ENCODE measurements around the gene TBC1D16.
A peak's percentile ranks its signal among the peaks of the same experiment; 100 is the strongest.

Gene TBC1D16

DNA sequence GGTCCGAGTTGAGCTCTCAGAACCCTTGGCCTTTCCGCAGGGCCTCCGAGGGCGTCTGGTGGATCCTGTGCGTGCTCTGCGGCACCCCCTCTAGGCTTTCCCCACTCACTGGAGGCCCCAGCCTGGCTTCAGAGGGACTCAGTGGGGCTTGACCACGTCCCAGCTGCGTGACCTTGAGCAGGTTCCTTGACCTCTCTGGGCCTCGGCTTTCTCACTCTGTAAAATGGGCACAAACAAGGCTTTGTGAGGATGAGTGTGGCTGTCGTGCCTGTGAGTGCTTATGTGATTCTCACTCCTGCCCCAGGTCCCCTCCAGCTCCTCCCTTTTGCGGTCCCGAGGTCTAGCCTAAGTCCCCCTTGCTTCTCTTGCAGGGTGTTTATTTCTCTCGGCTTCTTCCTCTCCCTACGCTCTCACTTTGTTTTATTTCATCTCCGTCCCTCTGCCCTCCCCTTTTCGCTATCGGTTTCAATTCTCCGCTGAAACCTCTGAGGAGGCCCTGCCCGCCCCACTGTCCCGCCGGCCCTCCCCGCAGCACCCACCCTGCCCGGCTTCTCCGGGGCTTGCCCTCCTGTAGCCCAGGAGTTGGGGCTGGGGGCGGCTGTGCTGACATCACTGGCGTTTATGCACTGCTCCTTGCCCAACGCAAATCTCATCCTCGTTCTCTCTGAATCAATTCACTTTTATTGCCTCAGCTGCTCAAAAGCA lies 114.1 kb downstream of the TBC1D16 start:
- DNase-seq (ENCODE audit: extremely low spot score, insufficient read length, low read depth) (no peak), FAIRE-seq (peak; percentile 45)

DNA sequence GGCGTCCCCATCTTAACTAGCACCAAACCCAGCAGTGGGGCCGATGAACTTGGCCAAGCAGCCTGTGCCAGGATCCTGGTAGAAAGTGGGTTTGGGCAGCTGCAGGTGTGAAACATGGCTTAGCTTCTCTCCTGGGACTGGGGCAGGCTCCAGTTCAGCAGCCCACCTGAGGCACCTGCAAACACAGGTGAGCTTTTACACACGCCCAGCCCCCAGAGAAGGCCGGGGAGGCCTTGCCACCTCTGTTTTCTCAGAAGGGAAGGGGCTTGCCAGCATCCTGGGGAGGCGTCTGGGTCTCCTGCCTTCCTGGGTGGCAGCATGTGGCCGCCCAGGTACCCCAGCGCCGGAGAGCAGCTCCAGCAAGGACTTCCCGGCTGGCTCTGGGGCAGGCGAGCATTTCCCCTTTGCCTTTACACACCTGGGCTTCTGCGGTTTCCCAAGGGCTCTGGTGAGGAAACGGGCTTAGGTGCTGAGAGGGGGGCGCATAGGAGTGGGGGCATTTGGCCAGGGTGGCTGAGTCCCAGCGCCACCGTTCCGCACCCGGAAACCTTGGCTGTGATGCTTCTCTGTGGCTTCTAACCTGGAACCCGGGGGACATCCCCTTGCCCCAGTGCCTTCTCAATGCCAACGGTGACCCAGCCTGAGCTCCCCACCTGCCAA lies 114.8 kb downstream of the TBC1D16 start:
- no peak for FAIRE-seq
- no peak for DNase-seq (ENCODE audit: extremely low spot score, insufficient read length, low read depth)

DNA sequence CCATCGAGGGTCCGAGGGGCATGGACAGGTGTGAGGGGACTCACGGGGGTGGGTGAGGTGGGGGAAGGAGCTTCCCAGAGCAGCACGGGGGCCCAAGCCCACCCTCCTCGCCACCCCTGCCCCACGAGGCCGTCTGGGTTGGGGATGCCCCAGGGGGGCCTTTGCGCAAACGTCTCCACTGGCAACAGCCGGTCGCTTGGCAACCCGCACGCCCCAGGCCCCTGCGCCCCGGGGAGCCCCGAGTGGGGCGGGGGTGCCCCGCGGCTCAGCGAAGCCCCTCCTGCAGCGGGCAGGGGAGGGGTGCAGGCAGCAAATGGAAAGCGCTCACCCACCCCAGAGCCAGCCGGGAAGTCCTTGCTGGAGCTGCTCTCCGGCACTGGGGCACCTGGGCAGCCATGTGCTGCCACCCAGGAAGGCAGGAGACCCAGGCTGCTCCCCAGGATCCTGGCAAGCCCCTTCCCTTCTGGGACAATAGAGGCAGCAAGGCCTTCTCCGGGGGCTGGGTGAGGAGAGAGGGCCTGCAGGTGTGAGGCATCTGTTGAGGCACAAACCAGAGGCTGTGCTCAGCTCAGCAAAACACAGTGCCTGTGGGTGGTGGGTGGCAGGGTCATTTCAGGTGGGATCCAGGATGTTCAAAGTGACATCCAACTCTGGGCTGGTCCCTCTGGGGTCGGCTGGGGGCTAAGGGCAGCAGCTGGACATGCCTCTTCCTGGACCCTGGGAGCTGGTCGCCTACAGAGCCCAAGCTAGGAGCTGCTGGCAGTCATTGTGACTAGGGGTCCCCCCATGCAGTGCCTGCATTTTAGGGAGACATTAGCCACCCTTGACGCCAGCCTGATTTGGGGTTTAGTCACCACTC lies 115.6 kb downstream of the TBC1D16 start:
- FAIRE-seq (no peak), DNase-seq (ENCODE audit: extremely low spot score, insufficient read length, low read depth) (no peak)

DNA sequence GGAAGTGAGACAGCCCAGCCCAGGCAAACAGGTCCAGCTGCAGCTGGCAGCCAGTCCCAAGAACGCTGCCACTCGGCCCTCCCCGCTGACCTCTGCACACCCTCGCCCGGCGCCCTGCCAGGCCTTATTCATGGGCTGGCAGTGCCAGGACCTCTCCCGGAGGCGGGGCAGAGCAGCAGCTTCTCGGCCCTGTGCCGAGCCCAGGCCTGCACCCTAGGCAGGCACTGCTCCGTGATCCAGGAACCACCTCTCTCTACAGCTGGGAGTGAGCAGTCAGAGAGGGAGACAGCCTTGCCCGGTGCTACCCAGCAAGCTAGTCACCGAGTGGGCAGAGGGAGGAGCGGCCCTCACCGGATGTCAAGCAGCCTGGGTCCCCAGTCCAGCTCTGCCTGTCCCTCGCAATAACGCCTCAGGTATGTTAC lies 116.5 kb downstream of the TBC1D16 start:
- no peak for DNase-seq (ENCODE audit: extremely low spot score, insufficient read length, low read depth)
- FAIRE-seq: no peak

GRCh38 chr17:79918581-79919163 lies 117.0 kb downstream of the TBC1D16 start:
- FAIRE-seq: no peak
- no peak for DNase-seq (ENCODE audit: extremely low spot score, insufficient read length, low read depth)

DNA sequence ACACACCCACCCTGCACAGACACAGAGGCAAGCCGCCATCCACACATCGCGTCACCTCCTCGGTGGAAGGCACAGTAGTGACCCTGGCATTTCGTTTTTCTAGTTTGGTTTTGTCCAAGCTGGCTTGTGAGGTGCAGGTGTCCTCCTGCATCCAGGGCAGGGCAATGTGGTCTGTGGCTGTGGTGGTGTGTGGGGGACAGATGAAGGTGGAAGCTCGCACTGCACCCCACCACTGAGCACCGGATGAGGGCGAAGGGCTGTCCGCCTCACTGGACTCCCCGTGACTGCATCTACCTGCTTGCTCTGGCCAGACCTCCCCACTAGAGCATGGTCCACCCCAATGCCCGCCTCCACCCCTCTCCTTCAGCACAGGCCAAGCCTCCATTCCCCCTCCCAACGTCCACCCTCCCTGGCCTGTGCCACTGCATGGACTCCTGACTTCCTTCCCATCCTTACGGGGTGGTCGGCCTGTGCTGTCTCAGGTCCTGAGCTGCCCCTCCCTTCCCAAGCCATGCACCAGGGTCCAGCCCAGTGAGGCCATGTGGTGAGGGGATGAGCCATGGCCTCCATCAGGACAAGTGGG lies 117.7 kb downstream of the TBC1D16 start:
- FAIRE-seq: no peak

DNA sequence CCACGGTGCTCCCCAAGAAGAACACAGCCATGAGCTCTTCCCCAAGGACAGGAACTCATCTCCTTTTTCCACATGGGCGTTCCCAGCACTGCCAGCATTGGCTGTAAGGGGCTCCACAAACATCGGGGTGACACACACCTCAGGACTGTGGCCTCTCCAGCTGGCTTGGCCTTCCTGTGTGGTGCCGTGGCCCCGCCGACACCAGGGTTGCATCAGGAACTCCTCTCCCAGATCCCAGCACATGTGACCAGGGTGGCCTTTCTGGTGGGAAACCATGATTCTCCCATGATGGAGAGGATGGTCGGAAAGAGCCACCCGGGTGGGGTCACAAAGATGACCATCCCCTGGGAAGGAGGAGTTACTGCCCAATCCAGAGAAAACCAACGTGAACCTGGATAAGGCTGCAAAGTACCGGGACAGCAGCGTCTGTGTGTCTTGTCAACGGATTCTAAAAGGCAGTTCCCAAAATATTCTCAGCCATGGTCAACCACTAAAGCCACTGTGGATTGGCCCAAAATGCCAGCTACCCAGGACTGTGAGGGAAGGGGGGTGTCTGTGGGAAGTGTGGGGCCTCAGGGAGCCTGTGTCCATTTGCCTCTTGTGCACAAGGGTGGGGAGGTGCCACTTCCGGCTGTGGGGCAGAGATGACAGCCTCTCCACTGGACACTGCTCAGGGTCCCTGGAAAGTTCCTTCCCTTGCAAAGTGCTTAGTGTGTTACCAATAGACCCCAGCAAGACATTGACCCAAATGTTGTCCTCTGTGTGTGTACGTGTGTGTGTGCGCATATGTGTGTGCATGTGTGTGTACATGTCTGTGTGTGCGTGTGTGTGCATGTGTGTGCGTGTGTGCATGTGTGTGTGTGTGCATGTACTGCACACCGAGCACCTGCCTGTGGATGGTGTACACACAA lies 118.4 kb downstream of the TBC1D16 start:
- DNase-seq (ENCODE audit: extremely low spot score, insufficient read length, low read depth) (no peak), FAIRE-seq (no peak)

More for the DNA sequence above, 117.7 kb downstream of the TBC1D16 start:
- DNase-seq (ENCODE audit: extremely low spot score, insufficient read length, low read depth): no peak

GRCh38 chr17:79916506-79916905 lies 119.2 kb downstream of the TBC1D16 start:
- DNase-seq (ENCODE audit: extremely low spot score, insufficient read length, low read depth): no peak
- no peak for FAIRE-seq

GRCh38 chr17:79915850-79916430 lies 119.7 kb downstream of the TBC1D16 start:
- no peak for DNase-seq (ENCODE audit: extremely low spot score, insufficient read length, low read depth)
- no peak for FAIRE-seq

GRCh38 chr17:79914813-79915740 lies 120.6 kb downstream of the TBC1D16 start:
- DNase-seq (ENCODE audit: extremely low spot score, insufficient read length, low read depth) (no peak), FAIRE-seq (no peak)

DNA sequence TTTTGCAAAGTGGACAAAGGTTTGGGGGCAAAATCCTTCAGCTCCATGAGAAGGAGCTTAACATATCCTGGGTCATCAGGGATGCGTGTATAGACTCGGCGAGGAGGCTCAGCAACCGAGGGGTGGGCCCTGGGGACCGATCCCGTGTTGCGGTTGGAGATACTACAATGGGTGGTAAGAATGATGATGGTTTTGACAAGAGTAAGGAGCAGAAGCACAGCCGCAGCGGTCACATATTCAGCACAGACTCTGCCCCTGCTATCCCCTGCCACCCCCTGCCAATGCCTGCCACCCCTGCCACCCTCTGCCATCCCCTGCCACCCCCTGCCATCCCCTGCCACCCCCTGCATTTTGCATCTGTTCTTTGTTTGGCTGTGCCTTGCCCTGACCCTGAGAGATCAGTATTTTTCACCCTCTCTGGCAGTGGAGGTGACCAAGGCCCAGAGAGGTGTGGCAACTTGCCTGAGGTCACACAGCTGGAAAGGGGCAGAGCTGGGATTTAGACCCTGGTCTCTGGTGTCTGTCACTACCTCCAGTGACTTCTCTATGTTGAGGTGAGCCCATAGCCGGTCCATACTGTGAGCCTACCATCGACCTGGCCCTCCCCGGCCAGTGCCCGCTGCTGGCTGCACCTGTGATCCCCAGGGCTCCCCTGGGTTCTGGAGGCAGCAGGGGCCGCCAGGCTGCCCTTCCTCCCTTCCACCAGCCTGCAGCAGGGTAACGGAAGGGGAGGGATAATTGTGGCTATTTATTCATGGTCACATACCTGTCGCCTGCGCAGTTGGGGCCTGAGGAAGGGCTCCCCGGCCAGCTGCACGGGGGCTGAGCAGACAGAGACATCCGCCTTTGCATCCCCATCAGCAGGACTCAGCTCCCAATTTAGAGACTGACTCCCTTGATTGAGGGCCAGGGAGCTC lies 121.5 kb downstream of the TBC1D16 start:
- FAIRE-seq: no peak
- no peak for DNase-seq (ENCODE audit: extremely low spot score, insufficient read length, low read depth)

GRCh38 chr17:79913451-79913850 lies 122.2 kb downstream of the TBC1D16 start:
- FAIRE-seq (no peak), DNase-seq (ENCODE audit: extremely low spot score, insufficient read length, low read depth) (no peak)

GRCh38 chr17:79912552-79913330 lies 122.9 kb downstream of the TBC1D16 start:
- FAIRE-seq: no peak
- DNase-seq (ENCODE audit: extremely low spot score, insufficient read length, low read depth): no peak

- FAIRE-seq (no peak), DNase-seq (ENCODE audit: extremely low spot score, insufficient read length, low read depth) (no peak)
Observed at GRCh38 chr17:79911430-79912399, 124.0 kb downstream of the TBC1D16 start.

DNA sequence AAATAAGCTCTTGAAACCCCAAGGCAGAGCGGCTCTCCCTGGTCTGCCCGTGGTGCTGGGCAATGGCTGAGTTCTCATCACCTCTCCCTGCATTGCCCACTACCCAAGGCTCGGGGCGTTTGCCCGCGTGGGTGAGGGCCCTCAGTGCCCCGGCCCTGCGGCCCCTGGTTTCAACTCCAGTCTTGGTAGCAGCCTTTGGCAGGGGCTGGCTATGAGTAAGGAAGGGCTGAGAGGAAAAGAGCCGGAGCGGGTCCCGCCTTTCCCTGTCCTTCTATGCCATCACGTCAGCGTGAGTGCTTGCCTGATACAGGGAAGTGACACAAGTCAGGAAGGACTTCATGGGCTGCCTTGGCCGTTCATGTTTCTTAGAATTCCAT lies 124.7 kb downstream of the TBC1D16 start:
- DNase-seq (ENCODE audit: extremely low spot score, insufficient read length, low read depth) (no peak), FAIRE-seq (no peak)
